H1 (cell line): ENCODE data around the gene CXXC4. TPM values are rescaled to one million over a fixed set of nuclear protein-coding genes. Genes with fewer than 3 reads are reported as not detected.

Source experiments
- CTCF ChIA-PET: fragments of 300-600 bp; sonication (Branson Sonifier 250); formaldehyde crosslinking; loops from one replicate; lab custom pipeline; 2021; ENCODE audit not compliant: partially characterized antibody; lab: Charles Lee
- POLR2A ChIA-PET: fragments of 300-600 bp; sonication (Branson Sonifier 250); formaldehyde crosslinking; loops from one replicate; lab custom pipeline; 2021; ENCODE audit warnings: inconsistent platforms; ENCODE audit not compliant: partially characterized antibody; lab: Charles Lee
- DNase-seq, 2 experiments: peaks; one replicate each; pipeline versions ENCODE4 v3.0.0 to v3.0.0-alpha.2; 2010 to 2022; ENCODE audit warnings: low spot score in 2 of 2, low read depth in 1 of 2, mixed read lengths in 1 of 2
- FAIRE-seq: peaks from 2 replicates; lab custom pipeline; 2011; peaks lifted over from hg19 to GRCh38; lab: Jason Lieb, UNC
- H2AFZ ChIP-seq: 2 replicates; pipeline ENCODE4 v1.8.1; 2012; ENCODE audit warnings: low read length, inconsistent platforms
- H2AK5ac ChIP-seq: 2 replicates; pipeline ENCODE4 v1.6.1; 2013; ENCODE audit warnings: low read depth, low read length
- H2BK120ac ChIP-seq: replicated peaks from 2 replicates; pipeline ENCODE3; 2013; ENCODE audit warnings: low read depth, low read length, inconsistent platforms
- H2BK12ac ChIP-seq: 2 replicates; pipeline ENCODE4 v1.6.1; 2013; ENCODE audit warnings: low read depth, low read length
- H2BK15ac ChIP-seq: 2 replicates; pipeline ENCODE4 v1.6.1; 2013; ENCODE audit warnings: low read length
- H2BK20ac ChIP-seq: 2 replicates; pipeline ENCODE4 v1.6.1; 2013; ENCODE audit warnings: low read length
- H2BK5ac ChIP-seq: 2 replicates; pipeline ENCODE4 v1.6.1; 2013; ENCODE audit warnings: low read depth, low read length
- H3K14ac ChIP-seq: 2 replicates; pipeline ENCODE4 v1.6.1; 2013; ENCODE audit warnings: inconsistent platforms; ENCODE audit not compliant: insufficient read length
- H3K18ac ChIP-seq: 2 replicates; pipeline ENCODE4 v1.6.1; 2013; ENCODE audit warnings: low read length; ENCODE audit errors: extremely low read depth
- H3K23ac ChIP-seq: 2 replicates; pipeline ENCODE4 v1.6.1; 2013; ENCODE audit warnings: inconsistent platforms; ENCODE audit not compliant: insufficient read length
- H3K23me2 ChIP-seq: 2 replicates; pipeline ENCODE4 v1.6.1; 2013; ENCODE audit warnings: low read depth, low read length
- H3K27ac ChIP-seq: 2 replicates; pipeline ENCODE4 v1.6.1; 2011; ENCODE audit warnings: low read depth, low read length, inconsistent platforms
- H3K27me3 ChIP-seq, 4 experiments: replicated peaks in 1 of 4; 1 replicate in 1 of 4; 2 replicates in 3 of 4; pipeline versions ENCODE4 v1.6.1 to v1.8.1; 2011 to 2013; ENCODE audit warnings: low read length in 3 of 4, mild to moderate bottlenecking in 3 of 4, inconsistent platforms in 2 of 4, mixed read lengths in 2 of 4, moderate library complexity in 1 of 4; ENCODE audit not compliant: control insufficient read depth in 3 of 4, insufficient read depth in 3 of 4; ENCODE audit errors: extremely low read depth in 1 of 4
- H3K36me3 ChIP-seq, 4 experiments: 2 replicates each; pipeline versions ENCODE4 v1.6.1 to v1.8.1; 2011 to 2013; ENCODE audit warnings: mild to moderate bottlenecking in 4 of 4, low read length in 3 of 4, moderate library complexity in 2 of 4, control low read depth in 1 of 4, inconsistent platforms in 1 of 4; ENCODE audit not compliant: insufficient read depth in 4 of 4, control insufficient read depth in 2 of 4
- H3K4ac ChIP-seq: replicated peaks from 2 replicates; pipeline ENCODE3; 2013; ENCODE audit warnings: low read length, low read depth, mixed read lengths, inconsistent platforms; ENCODE audit not compliant: insufficient read length
- H3K4me1 ChIP-seq, 4 experiments: replicated peaks in 1 of 4; 1 replicate in 1 of 4; 2 replicates in 3 of 4; pipeline versions ENCODE4 v1.6.1 to v1.8.1; 2011 to 2013; ENCODE audit warnings: low read length in 3 of 4, inconsistent platforms in 2 of 4, mixed read lengths in 1 of 4; ENCODE audit not compliant: insufficient read depth in 4 of 4, control insufficient read depth in 3 of 4
- H3K4me2 ChIP-seq, 2 experiments: 2 replicates each; pipeline versions ENCODE4 v1.6.1 to v1.8.1; 2011 to 2013; ENCODE audit warnings: low read depth in 2 of 2, low read length in 2 of 2, control low read depth in 1 of 2, inconsistent platforms in 1 of 2, mild to moderate bottlenecking in 1 of 2; ENCODE audit not compliant: insufficient read depth in 1 of 2
- H3K4me3 ChIP-seq, 4 experiments: fragments of 200-600, 300-600 bp in 1 of 4; sonication (generic), shearing (Covaris generic), sonication (Bioruptor Twin) in 1 of 4; 2 replicates each; pipeline versions ENCODE4 v1.5.1 to v1.8.1; 2011 to 2016; ENCODE audit warnings: low read length in 4 of 4, low read depth in 3 of 4, control low read depth in 2 of 4, inconsistent platforms in 2 of 4, mild to moderate bottlenecking in 2 of 4, mixed read lengths in 1 of 4, moderate library complexity in 1 of 4; ENCODE audit not compliant: insufficient read depth in 2 of 4; ENCODE audit errors: extremely low read depth in 1 of 4
- H3K56ac ChIP-seq: replicated peaks from 2 replicates; pipeline ENCODE3; 2013; ENCODE audit warnings: low read depth, mild to moderate bottlenecking, mixed read lengths, low read length, inconsistent platforms; ENCODE audit not compliant: insufficient read length
- H3K79me1 ChIP-seq: 2 replicates; pipeline ENCODE4 v1.6.1; 2013; ENCODE audit warnings: low read depth, low read length, control low read depth
- H3K79me2 ChIP-seq, 2 experiments: 2 replicates each; pipeline versions ENCODE4 v1.6.1 to v1.8.1; 2012 to 2013; ENCODE audit warnings: low read length in 2 of 2, mild to moderate bottlenecking in 2 of 2, inconsistent platforms in 1 of 2; ENCODE audit not compliant: insufficient read depth in 2 of 2, control insufficient read depth in 1 of 2
- H3K9ac ChIP-seq, 4 experiments: replicated peaks in 1 of 4; 1 replicate in 1 of 4; 2 replicates in 3 of 4; pipeline versions ENCODE4 v1.6.1 to v1.8.1; 2011 to 2013; ENCODE audit warnings: low read depth in 3 of 4, low read length in 3 of 4, control low read depth in 2 of 4, mild to moderate bottlenecking in 2 of 4, moderate library complexity in 2 of 4, inconsistent platforms in 1 of 4; ENCODE audit errors: extremely low read depth in 1 of 4
- H3K9me3 ChIP-seq, 2 experiments: 2 replicates each; pipeline versions ENCODE4 v1.6.1 to v1.8.1; 2012 to 2013; ENCODE audit warnings: mild to moderate bottlenecking in 2 of 2, moderate library complexity in 2 of 2, control low read depth in 1 of 2, inconsistent platforms in 1 of 2, low read depth in 1 of 2, low read length in 1 of 2, mixed read lengths in 1 of 2; ENCODE audit not compliant: insufficient read depth in 2 of 2
- H4K20me1 ChIP-seq, 2 experiments: replicated peaks in 1 of 2; 2 replicates each; pipeline versions ENCODE3 to v1.8.1; 2011 to 2013; ENCODE audit warnings: inconsistent platforms in 2 of 2, low read length in 2 of 2, mild to moderate bottlenecking in 1 of 2; ENCODE audit not compliant: insufficient read depth in 2 of 2, control insufficient read depth in 1 of 2
- H4K5ac ChIP-seq: 2 replicates; pipeline ENCODE4 v1.6.1; 2013; ENCODE audit warnings: low read length, low read depth, mixed read lengths, inconsistent platforms; ENCODE audit not compliant: insufficient read length
- H4K8ac ChIP-seq: 2 replicates; pipeline ENCODE4 v1.8.0; 2013; ENCODE audit warnings: mild to moderate bottlenecking, moderate library complexity, low read length, inconsistent platforms; ENCODE audit not compliant: insufficient read depth; ENCODE audit errors: extremely low read depth
- H4K91ac ChIP-seq: replicated peaks from 2 replicates; pipeline ENCODE3; 2013; ENCODE audit warnings: low read length, mixed read lengths, inconsistent platforms; ENCODE audit not compliant: insufficient read length
- CBX8 ChIP-seq: fragments of 300-800, 300-1000 bp; sonication (generic); IDR thresholded peaks from 2 replicates; pipeline ENCODE4 v1.7.1; 2016; ENCODE audit warnings: low read depth, low read length, borderline replicate concordance
- RAD21 ChIP-seq, 2 experiments: IDR thresholded peaks in 1 of 2; conservative IDR thresholded peaks in 1 of 2; 2 replicates each; pipeline ENCODE4 v1.6.1; 2011; ENCODE audit warnings: low read depth in 2 of 2, low read length in 2 of 2, improper control_type of control experiment in 1 of 2, inconsistent platforms in 1 of 2, mild to moderate bottlenecking in 1 of 2, moderate library complexity in 1 of 2
- WGBS, 2 experiments: shearing (Covaris generic) in 1 of 2; methylation state at CpG; one replicate each; pipeline versions ENCODE4 v1.1.6 to v1.1.7; 2013 to 2015; ENCODE audit warnings: low lambda C conversion rate in 2 of 2, mixed read lengths in 2 of 2, inconsistent platforms in 1 of 2, low coverage in 1 of 2, missing lambda C conversion rate in 1 of 2; ENCODE audit not compliant: insufficient replicate concordance in 2 of 2, insufficient coverage in 1 of 2, insufficient read length in 1 of 2; ENCODE audit errors: extremely low coverage in 1 of 2, missing lambda C conversion rate in 1 of 2; 5-methylcytosine and 5-hydroxymethylcytosine counted together
- polyA plus RNA-seq, 7 experiments: library from polyadenylated mRNA; depleted of rRNA in 3 of 7; stranded (reverse) in 5 of 7; unstranded in 2 of 7; fragments of >200 nt in 5 of 7; fragments of 200-250 nt in 2 of 7; gene quantifications; 1 replicate in 5 of 7; 2 replicates in 1 of 7; 4 replicates in 1 of 7; pipeline versions ENCODE4 v1.2.1 to v1.2.3, GENCODE V29; 2011 to 2013; ENCODE audit warnings: missing spikeins in 2 of 7, mixed read lengths in 2 of 7
- total RNA-seq: library from RNA; stranded (reverse); fragmentation: NEBNext Ultra II Directional; extraction: Animal tissue kit (Norgen Biotek cat#: 25700); gene quantifications from 2 replicates; pipeline ENCODE4 v1.2.1, GENCODE V29; 2021
- TF ChIP-seq, protein P1 (sequence below): IDR thresholded peaks from 2 replicates; pipeline ENCODE4 v1.6.1; 2012; ENCODE audit warnings: low read length, inconsistent platforms

Gene CXXC4
- total and polyA plus RNA-seq, 2 of the 8 experiments (the other 6 are each of a cell fraction or from before 2014, with no cell fraction given), result 1.3 to 1.8 TPM

DNA sequence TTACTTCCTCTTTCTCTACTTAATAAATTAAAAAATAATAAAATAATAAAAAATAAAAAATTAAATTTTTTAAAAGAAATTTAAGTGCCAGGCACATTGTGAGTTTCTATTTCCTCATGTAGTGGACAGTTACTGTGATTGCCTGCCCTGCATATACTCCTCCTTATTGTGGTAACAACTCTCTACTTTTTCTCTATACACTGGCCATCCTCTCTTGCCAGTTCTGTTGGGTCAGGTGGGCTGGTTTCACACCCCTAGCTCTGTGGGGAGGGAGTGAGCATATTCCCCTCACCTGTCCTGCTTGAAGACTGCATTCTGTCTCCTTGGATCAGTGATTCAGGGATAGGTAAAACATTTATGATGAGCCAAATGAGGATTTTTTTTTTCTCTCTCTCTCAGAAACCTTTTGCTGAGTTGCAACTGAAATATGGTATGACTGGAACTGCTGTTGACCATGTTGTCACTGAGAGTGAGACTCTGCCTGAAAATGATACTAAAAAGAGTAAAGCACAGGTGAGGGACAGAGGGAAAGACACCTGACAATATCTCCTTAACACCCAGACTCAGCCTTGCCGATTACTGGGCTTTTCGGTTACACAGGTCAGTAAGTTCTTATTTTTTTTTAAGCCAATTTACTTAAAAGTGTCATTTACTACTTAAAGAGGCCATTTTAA is 37.2 kb downstream of the CXXC4 start:
- Histone ChIP-seq H3K27ac (no peak overlapping the region), H3K4me2 (no peak overlapping the region), H2AK5ac (no peak overlapping the region), H3K4me1 (no peaks in the 10 kb centered on the region), H3K23me2 (no peaks in the 10 kb centered on the region), H2BK12ac (no peak overlapping the region), H2BK20ac (no peak overlapping the region), H3K4ac (no peak overlapping the region), H3K18ac (no peak overlapping the region), H3K36me3 (no peaks in the 10 kb centered on the region; a peak in 1 of 8 replicates), H3K27me3 (no peaks in the 10 kb centered on the region), H3K9ac (no peak overlapping the region), H3K23ac (no peak overlapping the region), H3K14ac (no peak overlapping the region), H3K79me2 (no peaks in the 10 kb centered on the region), H3K4me3 (no peak overlapping the region), H3K9me3 (no peaks in the 10 kb centered on the region), H2BK120ac (no peak overlapping the region), H4K8ac (no peak overlapping the region), H4K20me1 (no peaks in the 10 kb centered on the region), H4K91ac (no peak overlapping the region), H3K56ac (no peak overlapping the region), H2BK15ac (no peak overlapping the region), H2BK5ac (no peak overlapping the region), H2AFZ (no peak overlapping the region), H3K79me1 (no peaks in the 10 kb centered on the region), H4K5ac (no peak overlapping the region)
- WGBS, 2 experiments, result 62% methylated on average over 2 of the region's 2 CpGs; no CpG with 5 or more reads in 1 of the 2 experiments
- ChIA-PET CTCF (interaction anchor here (1.0 kb wide), 1 partner anchor 15 kb away, joined by 3 read pairs; no protein-coding TSS in a partner anchor), POLR2A (no interaction called here)
- no peak for FAIRE-seq
- DNase-seq, result no peak
- TF ChIP-seq, protein P1, sequence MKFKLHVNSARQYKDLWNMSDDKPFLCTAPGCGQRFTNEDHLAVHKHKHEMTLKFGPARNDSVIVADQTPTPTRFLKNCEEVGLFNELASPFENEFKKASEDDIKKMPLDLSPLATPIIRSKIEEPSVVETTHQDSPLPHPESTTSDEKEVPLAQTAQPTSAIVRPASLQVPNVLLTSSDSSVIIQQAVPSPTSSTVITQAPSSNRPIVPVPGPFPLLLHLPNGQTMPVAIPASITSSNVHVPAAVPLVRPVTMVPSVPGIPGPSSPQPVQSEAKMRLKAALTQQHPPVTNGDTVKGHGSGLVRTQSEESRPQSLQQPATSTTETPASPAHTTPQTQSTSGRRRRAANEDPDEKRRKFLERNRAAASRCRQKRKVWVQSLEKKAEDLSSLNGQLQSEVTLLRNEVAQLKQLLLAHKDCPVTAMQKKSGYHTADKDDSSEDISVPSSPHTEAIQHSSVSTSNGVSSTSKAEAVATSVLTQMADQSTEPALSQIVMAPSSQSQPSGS, result no peak
- TF ChIP-seq CBX8, result no peak
- no peak for TF ChIP-seq RAD21 (IDR thresholded peaks at IDR 0.05 in 1 of 2, conservative IDR thresholded peaks at IDR 0.05 in 1 of 2; ENCODE audit: low read depth in 2 of 2, low read length in 2 of 2)
